DND-41 (cell line): Measurements from ENCODE around the gene MAB21L3.

Experiments used
- ATAC-seq: fragments of 200-7000 bp; cut with Tn5 transposase; 3 replicates; pipeline ENCODE4 v1.9.1; 2021; ENCODE audit warnings: low read depth; ENCODE audit not compliant: insufficient read depth
- DNase-seq: peaks from one replicate; pipeline ENCODE4 v3.0.0-alpha.2; 2020
- H2AFZ ChIP-seq: 2 replicates; pipeline ENCODE4 v1.6.0; 2012; ENCODE audit warnings: low read depth, low read length
- H3K27ac ChIP-seq: 2 replicates; pipeline ENCODE4 v1.5.1; 2012; ENCODE audit warnings: low read length, inconsistent platforms
- H3K27me3 ChIP-seq: fragments of 200-600 bp; sonication (generic); 2 replicates; pipeline ENCODE4 v1.6.0; 2012; ENCODE audit warnings: low read length, mild to moderate bottlenecking, inconsistent platforms; ENCODE audit not compliant: insufficient read depth, poor library complexity
- H3K36me3 ChIP-seq: 2 replicates; pipeline ENCODE4 v1.5.1; 2012; ENCODE audit warnings: low read length, inconsistent platforms; ENCODE audit not compliant: insufficient read depth
- H3K4me1 ChIP-seq: 2 replicates; pipeline ENCODE4 v1.5.1; 2012; ENCODE audit warnings: mild to moderate bottlenecking, low read length; ENCODE audit not compliant: insufficient read depth
- H3K4me2 ChIP-seq: 2 replicates; pipeline ENCODE4 v1.6.0; 2012; ENCODE audit warnings: mild to moderate bottlenecking, moderate library complexity, low read length, inconsistent platforms; ENCODE audit not compliant: insufficient read depth
- H3K4me3 ChIP-seq, 2 experiments: fragments of 200-600 bp in 1 of 2; shearing (Covaris generic) in 1 of 2; 2 replicates each; pipeline ENCODE4 v1.5.1; 2012 to 2016; ENCODE audit warnings: inconsistent platforms in 2 of 2, low read length in 2 of 2, mild to moderate bottlenecking in 2 of 2, low read depth in 1 of 2, moderate library complexity in 1 of 2
- H3K79me2 ChIP-seq: 2 replicates; pipeline ENCODE4 v1.6.0; 2012; ENCODE audit warnings: low read length, inconsistent platforms; ENCODE audit not compliant: insufficient read depth
- H3K9ac ChIP-seq: 2 replicates; pipeline ENCODE4 v1.6.0; 2012; ENCODE audit warnings: low read depth, mild to moderate bottlenecking, inconsistent platforms, low read length, moderate library complexity
- H3K9me3 ChIP-seq: 2 replicates; pipeline ENCODE4 v1.5.1; 2012; ENCODE audit warnings: low read length, moderate library complexity, mild to moderate bottlenecking, inconsistent platforms; ENCODE audit not compliant: insufficient read depth, severe bottlenecking
- H4K20me1 ChIP-seq: 2 replicates; pipeline ENCODE4 v1.6.0; 2012; ENCODE audit warnings: low read length; ENCODE audit not compliant: insufficient read depth
- EZH2 ChIP-seq: IDR thresholded peaks from 3 replicates; pipeline ENCODE4 v1.6.1; 2012; ENCODE audit warnings: borderline replicate concordance, low read depth, mild to moderate bottlenecking, moderate library complexity, low read length, inconsistent platforms; ENCODE audit not compliant: severe bottlenecking
- TF ChIP-seq, protein P1 (sequence below): IDR thresholded peaks from 2 replicates; pipeline ENCODE4 v1.5.1; 2012; ENCODE audit warnings: borderline replicate concordance, low read length, moderate library complexity, mild to moderate bottlenecking; ENCODE audit not compliant: poor library complexity, severe bottlenecking; ENCODE audit errors: extremely low read depth

The MAB21L3 gene

DNA sequence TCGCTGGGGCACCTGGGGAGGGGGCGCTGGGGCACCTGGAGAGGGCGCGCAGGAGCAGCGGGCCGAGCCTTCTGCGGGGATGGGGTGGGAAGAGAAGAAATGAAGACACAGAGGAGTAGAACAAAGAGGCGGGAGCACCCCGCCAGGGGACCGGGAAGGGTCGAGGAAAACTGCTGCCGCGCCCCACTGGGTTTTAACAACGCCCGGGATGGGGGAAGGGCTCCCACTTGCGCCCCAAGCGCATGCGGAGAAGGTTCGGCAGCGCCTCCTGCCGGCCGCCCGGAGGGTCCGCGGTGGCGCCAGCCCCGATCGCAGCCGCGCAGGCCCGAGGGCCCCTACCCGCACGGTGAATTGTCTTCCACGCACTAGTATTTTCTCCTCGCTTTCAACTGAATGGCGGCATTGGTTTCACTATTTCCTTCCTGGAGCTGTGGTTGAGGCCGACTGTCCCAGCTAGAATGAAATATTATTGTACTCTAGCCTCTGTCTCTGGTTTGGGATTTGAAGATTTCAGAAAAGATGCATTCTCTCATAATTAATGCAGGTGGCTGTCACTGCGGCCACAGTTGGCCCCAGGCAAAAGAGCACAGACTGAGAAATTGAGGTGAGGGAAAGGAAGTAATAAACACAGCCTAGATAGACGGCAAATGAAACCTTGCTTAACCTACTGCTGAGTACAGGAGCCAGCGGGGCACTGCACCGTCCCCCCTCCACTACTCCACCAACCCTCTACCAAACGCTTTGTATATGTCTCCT, 57.3 kb downstream of the MAB21L3 start:
- Histone ChIP-seq H3K27me3 (peaks cover 4% of the 10 kb centered on the region), H3K9me3 (no peaks in the 10 kb centered on the region), H3K79me2 (no peaks in the 10 kb centered on the region), H3K9ac (no peak overlapping the region), H3K36me3 (no peaks in the 10 kb centered on the region), H3K27ac (no peak overlapping the region), H3K4me2 (no peak overlapping the region), H2AFZ (no peak overlapping the region), H3K4me1 (no peaks in the 10 kb centered on the region), H3K4me3 (no peak overlapping the region), H4K20me1 (no peaks in the 10 kb centered on the region)
- ATAC-seq, result peak; percentile 77
- DNase-seq, result peak; percentile 60
- TF ChIP-seq, protein P1, sequence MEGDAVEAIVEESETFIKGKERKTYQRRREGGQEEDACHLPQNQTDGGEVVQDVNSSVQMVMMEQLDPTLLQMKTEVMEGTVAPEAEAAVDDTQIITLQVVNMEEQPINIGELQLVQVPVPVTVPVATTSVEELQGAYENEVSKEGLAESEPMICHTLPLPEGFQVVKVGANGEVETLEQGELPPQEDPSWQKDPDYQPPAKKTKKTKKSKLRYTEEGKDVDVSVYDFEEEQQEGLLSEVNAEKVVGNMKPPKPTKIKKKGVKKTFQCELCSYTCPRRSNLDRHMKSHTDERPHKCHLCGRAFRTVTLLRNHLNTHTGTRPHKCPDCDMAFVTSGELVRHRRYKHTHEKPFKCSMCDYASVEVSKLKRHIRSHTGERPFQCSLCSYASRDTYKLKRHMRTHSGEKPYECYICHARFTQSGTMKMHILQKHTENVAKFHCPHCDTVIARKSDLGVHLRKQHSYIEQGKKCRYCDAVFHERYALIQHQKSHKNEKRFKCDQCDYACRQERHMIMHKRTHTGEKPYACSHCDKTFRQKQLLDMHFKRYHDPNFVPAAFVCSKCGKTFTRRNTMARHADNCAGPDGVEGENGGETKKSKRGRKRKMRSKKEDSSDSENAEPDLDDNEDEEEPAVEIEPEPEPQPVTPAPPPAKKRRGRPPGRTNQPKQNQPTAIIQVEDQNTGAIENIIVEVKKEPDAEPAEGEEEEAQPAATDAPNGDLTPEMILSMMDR, result peak; percentile 49
- TF ChIP-seq EZH2, result no peak

GRCh38 chr1:116169898-116170297, 58.7 kb downstream of the MAB21L3 start:
- no peak overlapping the region for H3K4me3 ChIP-seq
- H3K36me3 ChIP-seq, result no peaks in the 10 kb centered on the region
- no peak overlapping the region for H3K27ac ChIP-seq
- DNase-seq (no peak), ATAC-seq (no peak)
- no peaks in the 10 kb centered on the region for H3K4me1 ChIP-seq
- peaks cover 14% of the 10 kb centered on the region for H3K27me3 ChIP-seq
- H4K20me1 ChIP-seq, result no peaks in the 10 kb centered on the region
- no peaks in the 10 kb centered on the region for H3K79me2 ChIP-seq
- no peak for TF ChIP-seq EZH2
- TF ChIP-seq, protein P1, result no peak
- no peaks in the 10 kb centered on the region for H3K9me3 ChIP-seq
- H3K9ac ChIP-seq, result no peak overlapping the region
- no peak overlapping the region for H3K4me2 ChIP-seq
- no peak overlapping the region for H2AFZ ChIP-seq

DNA sequence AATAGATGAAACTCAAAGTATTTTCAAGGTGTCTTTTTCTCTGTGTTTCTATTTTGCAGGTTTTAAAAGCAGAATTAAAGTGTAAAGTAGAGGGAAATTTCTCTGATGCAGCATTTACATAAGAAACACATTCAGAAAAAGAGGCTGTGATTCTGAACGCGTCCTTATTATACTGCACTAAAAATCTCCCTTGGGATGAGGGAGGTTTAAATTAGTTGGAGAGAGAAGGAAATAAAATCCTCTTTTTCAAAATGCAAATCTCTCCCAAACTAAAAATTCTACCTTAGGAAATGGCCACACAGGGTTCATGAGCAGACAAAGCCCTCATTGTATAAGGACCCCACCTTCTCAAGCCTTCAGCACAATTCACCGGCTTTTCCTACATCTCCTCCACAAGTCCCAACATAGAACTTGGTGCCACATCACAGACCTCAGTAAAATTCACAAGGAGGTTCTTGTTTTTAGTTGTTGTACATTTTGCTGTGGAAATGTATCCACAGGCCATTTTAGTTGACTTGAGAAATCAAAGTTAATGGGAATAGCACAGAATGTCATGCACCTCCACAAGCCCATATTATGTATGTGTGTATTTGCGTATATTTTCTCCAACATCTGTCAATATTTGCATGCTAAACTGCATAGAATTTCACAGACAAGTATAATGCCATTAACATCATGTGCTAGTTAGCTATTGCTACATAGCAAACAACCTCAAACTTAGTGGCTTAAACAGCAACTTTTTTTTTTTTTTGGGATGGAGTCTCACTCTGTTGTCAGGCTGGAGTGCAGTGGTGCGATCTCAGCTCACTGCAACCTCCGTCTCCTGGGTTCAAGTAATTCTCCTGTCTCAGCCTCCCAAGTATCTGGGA, 59.8 kb downstream of the MAB21L3 start:
- no peaks in the 10 kb centered on the region for H3K36me3 ChIP-seq
- no peak overlapping the region for H2AFZ ChIP-seq
- H3K9ac ChIP-seq, result no peak overlapping the region
- no peaks in the 10 kb centered on the region for H3K4me1 ChIP-seq
- H3K79me2 ChIP-seq, result no peaks in the 10 kb centered on the region
- no peak for TF ChIP-seq EZH2
- TF ChIP-seq, protein P1, result no peak
- no peaks in the 10 kb centered on the region for H3K9me3 ChIP-seq
- no peak overlapping the region for H3K4me2 ChIP-seq
- H4K20me1 ChIP-seq, result no peaks in the 10 kb centered on the region
- no peak for DNase-seq
- no peak for ATAC-seq
- no peak overlapping the region for H3K27ac ChIP-seq
- peaks cover 22% of the 10 kb centered on the region for H3K27me3 ChIP-seq
- no peak overlapping the region for H3K4me3 ChIP-seq
